ENCODE measurements around the gene MEGF6.
A peak's percentile ranks its signal among the peaks of the same experiment; 100 is the strongest.
"Not testable (repeated sequence)": the region's sequence is repeated elsewhere in the genome, so short reads cannot be mapped to it uniquely, and the experiment has no call there.

The MEGF6 gene

GRCh38 chr1:3626025-3626424 lies 14.7 kb upstream of the MEGF6 start:
- no peak for DNase-seq (ENCODE audit: low read depth)

- no peak for DNase-seq (ENCODE audit: low read depth)
Measured at GRCh38 chr1:3625151-3625907, 14.0 kb upstream of the MEGF6 start.

GRCh38 chr1:3624200-3625136 lies 13.2 kb upstream of the MEGF6 start, which contains the start of gene TPRG1L:
TPRG1L (plus strand) TSS chr1:3625015; CDS start chr1:3625073, 58 bp downstream.
- DNase-seq (ENCODE audit: low read depth), result peak; percentile 96

- DNase-seq (ENCODE audit: low read depth), result no peak
Measured at GRCh38 chr1:3623441-3624199, 12.3 kb upstream of the MEGF6 start.

GRCh38 chr1:3622102-3622501 lies 10.8 kb upstream of the MEGF6 start:
- not testable (repeated sequence) for DNase-seq (ENCODE audit: low read depth)

GRCh38 chr1:3621151-3621671 lies 9.9 kb upstream of the MEGF6 start:
- not testable (repeated sequence) for DNase-seq (ENCODE audit: low read depth)

- DNase-seq (ENCODE audit: low read depth), result no peak
Measured at GRCh38 chr1:3620708-3621107, 9.4 kb upstream of the MEGF6 start.

GRCh38 chr1:3618881-3619671 lies 7.8 kb upstream of the MEGF6 start:
- peak; percentile 61 for DNase-seq (ENCODE audit: low read depth)

- no peak for DNase-seq (ENCODE audit: low read depth)
Measured at GRCh38 chr1:3618531-3618880, 7.2 kb upstream of the MEGF6 start.

GRCh38 chr1:3617806-3618345 lies 6.6 kb upstream of the MEGF6 start:
- no peak for DNase-seq (ENCODE audit: low read depth)

- DNase-seq (ENCODE audit: low read depth), result no peak
Measured at GRCh38 chr1:3616861-3617260, 5.6 kb upstream of the MEGF6 start.

GRCh38 chr1:3614755-3615742 lies 3.7 kb upstream of the MEGF6 start:
- DNase-seq (ENCODE audit: low read depth), result no peak

GRCh38 chr1:3612123-3612522 lies 815 bp upstream of the MEGF6 start:
- DNase-seq (ENCODE audit: low read depth), result no peak

- no peak for DNase-seq (ENCODE audit: low read depth)
Measured at GRCh38 chr1:3610527-3611169, 660 bp downstream of the MEGF6 start.

GRCh38 chr1:3609769-3610526 lies 1.4 kb downstream of the MEGF6 start:
- no peak for DNase-seq (ENCODE audit: low read depth)

GRCh38 chr1:3609016-3609768 lies 2.1 kb downstream of the MEGF6 start:
- no peak for DNase-seq (ENCODE audit: low read depth)

- no peak for DNase-seq (ENCODE audit: low read depth)
Measured at GRCh38 chr1:3608154-3608553, 3.2 kb downstream of the MEGF6 start.

- no peak for DNase-seq (ENCODE audit: low read depth)
Measured at GRCh38 chr1:3607703-3608065, 3.6 kb downstream of the MEGF6 start.

Data from stimulated activated CD8-positive, alpha-beta memory T cell treated with anti-CD3 and anti-CD28 coated beads, Interleukin-15, amount 100 ng/mL, for 1 hour (primary cell).